Gastrocnemius medialis (tissue), 4 donors: ENCODE results near the gene TAX1BP1.

ENCODE experiments used
- CTCF ChIP-seq, 5 experiments: fragments of 450-650 bp in 3 of 5; fragments of 200-600 bp in 2 of 5; sonication (generic) in 2 of 5; IDR thresholded peaks in 4 of 5; conservative IDR thresholded peaks in 1 of 5; 1 replicate in 4 of 5; 2 replicates in 1 of 5; pipeline ENCODE4 v1.5.1; 2016 to 2019; ENCODE audit warnings: antibody characterized with exemption in 5 of 5, mild to moderate bottlenecking in 3 of 5, moderate library complexity in 3 of 5
- POLR2A ChIP-seq, 2 donors: fragments of 450-650 bp; IDR thresholded peaks; one replicate each; pipeline ENCODE4 v1.6.1; 2017; ENCODE audit warnings: antibody characterized with exemption in 2 of 2, mild to moderate bottlenecking in 2 of 2, moderate library complexity in 2 of 2

- TF ChIP-seq CTCF (IDR thresholded peaks at IDR 0.05 in 4 of 5, conservative IDR thresholded peaks at IDR 0.05 in 1 of 5) (no peak), POLR2A (IDR thresholded peaks at IDR 0.05) (no peak)
Observed at GRCh38 chr7:27850531-27850930, 110.6 kb downstream of the TAX1BP1 start.
